DMS53 treated with DMSO at 0.1 percent for 48 hours (cell line): ENCODE data around the gene SLC25A4.
A peak's percentile ranks its signal among the peaks of the same experiment; 100 is the strongest.
"Not testable (repeated sequence)": the region's sequence is repeated elsewhere in the genome, so short reads cannot be mapped to it uniquely, and the experiment has no call there.

Source experiments
- DNase-seq: peaks from one replicate; lab custom pipeline; 2025; ENCODE audit not compliant: unreplicated experiment; lab: John Stamatoyannopoulos, UW

SLC25A4 gene

GRCh38 chr4:185142912-185143600, at the start of gene SLC25A4:
Gene SLC25A4, plus strand, starts transcription at chr4:185143266. Its CDS starts 107 bp downstream, at chr4:185143373.
- DNase-seq, result peak; percentile 44

GRCh38 chr4:185093603-185094002, 49.5 kb upstream of the SLC25A4 start:
- no peak for DNase-seq

- peak; percentile 43 for DNase-seq
These were observed 46.9 kb upstream of the SLC25A4 start for GRCh38 chr4:185096032-185096653.

- DNase-seq, result no peak
These were observed 44.6 kb upstream of the SLC25A4 start for GRCh38 chr4:185098474-185098873.

GRCh38 chr4:185099024-185099682, 43.9 kb upstream of the SLC25A4 start:
- DNase-seq, result no peak

GRCh38 chr4:185099940-185100339, 43.1 kb upstream of the SLC25A4 start:
- no peak for DNase-seq

GRCh38 chr4:185100423-185100822, 42.6 kb upstream of the SLC25A4 start:
- no peak for DNase-seq

GRCh38 chr4:185101354-185101890, 41.6 kb upstream of the SLC25A4 start:
- no peak for DNase-seq

- no peak for DNase-seq
These were observed 38.3 kb upstream of the SLC25A4 start for GRCh38 chr4:185104733-185105132.

GRCh38 chr4:185106353-185106752, 36.7 kb upstream of the SLC25A4 start:
- no peak for DNase-seq

- DNase-seq, result not testable (repeated sequence)
These were observed 35.5 kb upstream of the SLC25A4 start for GRCh38 chr4:185107574-185107973.

- no peak for DNase-seq
These were observed 34.9 kb upstream of the SLC25A4 start for GRCh38 chr4:185108185-185108584.

- no peak for DNase-seq
These were observed 34.4 kb upstream of the SLC25A4 start for GRCh38 chr4:185108669-185109068.

GRCh38 chr4:185109736-185110135, 33.3 kb upstream of the SLC25A4 start:
- no peak for DNase-seq

- no peak for DNase-seq
These were observed 32.7 kb upstream of the SLC25A4 start for GRCh38 chr4:185110375-185110823.

- DNase-seq, result peak; percentile 73
These were observed 31.0 kb upstream of the SLC25A4 start for GRCh38 chr4:185112104-185112503.

- DNase-seq, result no peak
These were observed 29.7 kb upstream of the SLC25A4 start for GRCh38 chr4:185113340-185113739.

GRCh38 chr4:185115827-185116232, 27.2 kb upstream of the SLC25A4 start:
- DNase-seq, result peak; percentile 85

- no peak for DNase-seq
These were observed 25.6 kb upstream of the SLC25A4 start for GRCh38 chr4:185117300-185117934.

- no peak for DNase-seq
These were observed 24.2 kb upstream of the SLC25A4 start for GRCh38 chr4:185118876-185119275.

- DNase-seq, result not testable (repeated sequence)
These were observed 23.6 kb upstream of the SLC25A4 start for GRCh38 chr4:185119467-185119866.
